Nephron progenitor cell (in vitro differentiated cells): ENCODE data around the gene NUSAP1.

Experiments used
- DNase-seq: peaks from one replicate; pipeline ENCODE4 v3.0.0; 2021
- H3K27ac Mint-ChIP-seq: 2 replicates; pipeline ENCODE4 v1.8.0; 2021; ENCODE audit warnings: mild to moderate bottlenecking, moderate library complexity, mixed read lengths
- H3K27me3 Mint-ChIP-seq: 2 replicates; pipeline ENCODE4 v1.8.0; 2021; ENCODE audit warnings: mild to moderate bottlenecking, low read depth, mixed read lengths; ENCODE audit not compliant: poor library complexity
- H3K36me3 Mint-ChIP-seq: 2 replicates; pipeline ENCODE4 v1.8.0; 2021; ENCODE audit warnings: low read depth, mixed read lengths
- H3K4me1 Mint-ChIP-seq: 2 replicates; pipeline ENCODE4 v1.8.0; 2021; ENCODE audit warnings: mixed read lengths
- H3K4me3 Mint-ChIP-seq: 2 replicates; pipeline ENCODE4 v1.8.0; 2021; ENCODE audit warnings: mild to moderate bottlenecking, moderate library complexity, mixed read lengths
- H3K9me3 Mint-ChIP-seq: 2 replicates; pipeline ENCODE4 v1.8.0; 2021; ENCODE audit warnings: mild to moderate bottlenecking, moderate library complexity, mixed read lengths
- TF ChIP-seq, protein P1 (sequence below): fragments of 200-600 bp; sonication (generic); IDR thresholded peaks from 2 replicates; pipeline ENCODE4 v1.5.0; 2021; ENCODE audit warnings: antibody characterized with exemption

Gene NUSAP1

GRCh38 chr15:41392659-41393058 is 60.0 kb downstream of the NUSAP1 start:
- TF ChIP-seq, protein P1, sequence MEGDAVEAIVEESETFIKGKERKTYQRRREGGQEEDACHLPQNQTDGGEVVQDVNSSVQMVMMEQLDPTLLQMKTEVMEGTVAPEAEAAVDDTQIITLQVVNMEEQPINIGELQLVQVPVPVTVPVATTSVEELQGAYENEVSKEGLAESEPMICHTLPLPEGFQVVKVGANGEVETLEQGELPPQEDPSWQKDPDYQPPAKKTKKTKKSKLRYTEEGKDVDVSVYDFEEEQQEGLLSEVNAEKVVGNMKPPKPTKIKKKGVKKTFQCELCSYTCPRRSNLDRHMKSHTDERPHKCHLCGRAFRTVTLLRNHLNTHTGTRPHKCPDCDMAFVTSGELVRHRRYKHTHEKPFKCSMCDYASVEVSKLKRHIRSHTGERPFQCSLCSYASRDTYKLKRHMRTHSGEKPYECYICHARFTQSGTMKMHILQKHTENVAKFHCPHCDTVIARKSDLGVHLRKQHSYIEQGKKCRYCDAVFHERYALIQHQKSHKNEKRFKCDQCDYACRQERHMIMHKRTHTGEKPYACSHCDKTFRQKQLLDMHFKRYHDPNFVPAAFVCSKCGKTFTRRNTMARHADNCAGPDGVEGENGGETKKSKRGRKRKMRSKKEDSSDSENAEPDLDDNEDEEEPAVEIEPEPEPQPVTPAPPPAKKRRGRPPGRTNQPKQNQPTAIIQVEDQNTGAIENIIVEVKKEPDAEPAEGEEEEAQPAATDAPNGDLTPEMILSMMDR = no peak
- no peak for DNase-seq
- peaks cover 2% of the 10 kb centered on the region for H3K27me3 Mint-ChIP-seq
- H3K36me3 Mint-ChIP-seq = peaks cover 47% of the 10 kb centered on the region
- no peaks in the 10 kb centered on the region for H3K9me3 Mint-ChIP-seq
- H3K4me3 Mint-ChIP-seq = no peak overlapping the region
- H3K27ac Mint-ChIP-seq = peak overlapping the region; percentile 19
- H3K4me1 Mint-ChIP-seq = no peaks in the 10 kb centered on the region

GRCh38 chr15:41394924-41395323 is 62.2 kb downstream of the NUSAP1 start:
- DNase-seq = no peak
- peaks cover 2% of the 10 kb centered on the region for H3K27me3 Mint-ChIP-seq
- no peaks in the 10 kb centered on the region for H3K4me1 Mint-ChIP-seq
- peaks cover 39% of the 10 kb centered on the region for H3K36me3 Mint-ChIP-seq
- TF ChIP-seq, protein P1 = no peak
- no peak overlapping the region for H3K4me3 Mint-ChIP-seq
- H3K27ac Mint-ChIP-seq = no peak overlapping the region
- no peaks in the 10 kb centered on the region for H3K9me3 Mint-ChIP-seq

- no peak for DNase-seq
- peaks cover 44% of the 10 kb centered on the region for H3K36me3 Mint-ChIP-seq
- H3K27me3 Mint-ChIP-seq = peaks cover 2% of the 10 kb centered on the region
- H3K4me3 Mint-ChIP-seq = no peak overlapping the region
- TF ChIP-seq, protein P1 = no peak
- no peaks in the 10 kb centered on the region for H3K4me1 Mint-ChIP-seq
- no peak overlapping the region for H3K27ac Mint-ChIP-seq
- H3K9me3 Mint-ChIP-seq = no peaks in the 10 kb centered on the region
Measured at GRCh38 chr15:41396111-41396510, 63.4 kb downstream of the NUSAP1 start.

DNA sequence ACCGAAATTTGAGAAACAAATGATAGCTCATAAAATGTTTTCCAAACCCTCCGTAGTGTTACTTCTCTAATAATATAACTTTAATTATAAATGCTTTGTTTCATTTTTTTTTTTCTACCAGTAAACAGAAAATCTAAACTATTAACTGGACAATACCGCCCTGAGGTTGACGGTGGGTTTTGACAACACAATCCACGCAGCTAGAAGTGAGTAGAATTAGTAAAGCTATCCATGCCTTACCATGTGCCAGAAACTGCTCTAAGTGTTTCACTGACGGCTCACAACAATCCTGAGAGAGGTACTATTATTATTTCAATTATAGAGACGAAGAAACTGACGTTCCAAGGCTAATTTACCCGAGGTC is 69.2 kb downstream of the NUSAP1 start:
- H3K4me3 Mint-ChIP-seq = peak overlapping the region; percentile 93
- TF ChIP-seq, protein P1 = no peak
- peaks cover 5% of the 10 kb centered on the region for H3K36me3 Mint-ChIP-seq
- no peak for DNase-seq
- peaks cover 7% of the 10 kb centered on the region for H3K27me3 Mint-ChIP-seq
- peaks cover 16% of the 10 kb centered on the region for H3K4me1 Mint-ChIP-seq
- H3K9me3 Mint-ChIP-seq = no peaks in the 10 kb centered on the region
- peak overlapping the region; percentile 24 for H3K27ac Mint-ChIP-seq

DNA sequence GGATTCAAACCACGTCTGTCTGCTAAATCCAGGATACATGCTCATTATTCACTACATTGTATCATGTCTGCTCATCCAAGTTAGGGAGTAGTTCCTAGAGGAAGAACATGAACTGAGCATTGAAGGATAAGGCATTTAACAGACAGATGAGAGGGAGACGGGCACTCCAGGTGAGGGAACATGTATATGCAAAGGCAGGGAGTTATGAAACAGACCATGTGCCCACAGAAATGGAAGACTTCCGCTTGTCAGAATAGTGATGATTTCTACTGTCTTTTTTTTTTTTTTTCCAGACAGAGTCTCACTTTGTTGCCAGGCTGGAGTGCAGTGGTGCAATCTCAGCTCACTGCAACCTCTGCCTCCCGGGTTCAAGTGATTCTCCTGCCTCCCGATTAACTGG is 74.7 kb downstream of the NUSAP1 start:
- no peak for DNase-seq
- peaks cover 11% of the 10 kb centered on the region for H3K4me1 Mint-ChIP-seq

GRCh38 chr15:41408234-41408641 is 75.6 kb downstream of the NUSAP1 start:
- H3K9me3 Mint-ChIP-seq = no peaks in the 10 kb centered on the region
- no peaks in the 10 kb centered on the region for H3K36me3 Mint-ChIP-seq
- TF ChIP-seq, protein P1 = no peak
- peaks cover 6% of the 10 kb centered on the region for H3K4me1 Mint-ChIP-seq
- peaks cover 7% of the 10 kb centered on the region for H3K27me3 Mint-ChIP-seq
- H3K4me3 Mint-ChIP-seq = no peak overlapping the region
- no peak overlapping the region for H3K27ac Mint-ChIP-seq
- no peak for DNase-seq

More for the DNA sequence above, 74.7 kb downstream of the NUSAP1 start:
- H3K9me3 Mint-ChIP-seq = no peaks in the 10 kb centered on the region
- H3K36me3 Mint-ChIP-seq = no peaks in the 10 kb centered on the region
- H3K4me3 Mint-ChIP-seq = no peak overlapping the region
- H3K27ac Mint-ChIP-seq = no peak overlapping the region
- TF ChIP-seq, protein P1 = no peak
- H3K27me3 Mint-ChIP-seq = peaks cover 7% of the 10 kb centered on the region
